SU-DHL-6 (cell line): Measurements from ENCODE around the gene MBNL1.

Experiments used
- H2AFZ ChIP-seq: fragments of 200-600 bp; sonication (generic); 2 replicates; pipeline ENCODE4 v1.6.1; 2014; ENCODE audit warnings: low read depth, mild to moderate bottlenecking, moderate library complexity, mixed read lengths, antibody characterized with exemption, low read length; ENCODE audit not compliant: severe bottlenecking
- H3F3A ChIP-seq: fragments of 200-600 bp; shearing (Covaris generic); 2 replicates; pipeline ENCODE4 v1.6.0; 2016; ENCODE audit warnings: antibody characterized with exemption, mild to moderate bottlenecking; ENCODE audit not compliant: insufficient read depth
- H3K27ac ChIP-seq: fragments of 200-600 bp; sonication (generic); 2 replicates; pipeline ENCODE4 v1.5.1; 2016; ENCODE audit warnings: low read depth, mild to moderate bottlenecking, low read length, moderate library complexity, mixed read lengths
- H3K27me3 ChIP-seq: fragments of 200-600 bp; sonication (generic), shearing (Covaris generic); 2 replicates; pipeline ENCODE4 v1.6.0; 2014; ENCODE audit warnings: mild to moderate bottlenecking, low read length
- H3K36me3 ChIP-seq: fragments of 200-600 bp; sonication (generic); 2 replicates; pipeline ENCODE4 v1.6.1; 2014; ENCODE audit warnings: mild to moderate bottlenecking, low read length, mixed read lengths
- H3K4me2 ChIP-seq: fragments of 300-600, 200-600 bp; shearing (Covaris generic), sonication (generic); 2 replicates; pipeline ENCODE4 v1.6.0; 2014; ENCODE audit warnings: low read length, low read depth, mild to moderate bottlenecking; ENCODE audit not compliant: poor library complexity, severe bottlenecking
- H3K4me3 ChIP-seq: fragments of 200-600 bp; sonication (generic); 2 replicates; pipeline ENCODE4 v1.5.1; 2014; ENCODE audit warnings: antibody characterized with exemption, low read length, mild to moderate bottlenecking, mixed read lengths; ENCODE audit not compliant: insufficient read depth, poor library complexity, severe bottlenecking
- H3K79me2 ChIP-seq: fragments of 200-600 bp; sonication (generic); 2 replicates; pipeline ENCODE4 v1.6.1; 2014; ENCODE audit warnings: mild to moderate bottlenecking, low read length, moderate library complexity; ENCODE audit not compliant: insufficient read depth
- H3K9ac ChIP-seq: fragments of 200-600 bp; sonication (generic); 2 replicates; pipeline ENCODE4 v1.7.0; 2014; ENCODE audit warnings: mild to moderate bottlenecking, low read length
- H3K9me2 ChIP-seq: fragments of 200-600 bp; sonication (generic); replicated peaks from 2 replicates; pipeline ENCODE4 v1.6.1; 2014; ENCODE audit warnings: low read length; ENCODE audit not compliant: insufficient read depth
- H3K9me3 ChIP-seq: fragments of 200-600 bp; sonication (generic); 2 replicates; pipeline ENCODE4 v1.6.1; 2014; ENCODE audit warnings: low read length, mixed read lengths; ENCODE audit not compliant: insufficient read depth
- H4K20me1 ChIP-seq: fragments of 200-600 bp; sonication (generic); 2 replicates; pipeline ENCODE4 v1.6.1; 2014; ENCODE audit warnings: low read depth, mild to moderate bottlenecking, antibody characterized with exemption, low read length, moderate library complexity, mixed read lengths
- EZH2phosphoT487 ChIP-seq: fragments of 200-600 bp; sonication (generic), shearing (Covaris generic); conservative IDR thresholded peaks from 2 replicates; pipeline ENCODE4 v1.6.1; 2018; ENCODE audit warnings: mild to moderate bottlenecking, antibody characterized with exemption, low read length, moderate library complexity, mixed read lengths
- TF ChIP-seq, protein P1 (sequence below): fragments of 200-600 bp; sonication (generic); IDR thresholded peaks from one replicate; pipeline ENCODE4 v1.5.1; 2017; ENCODE audit warnings: antibody characterized with exemption, mild to moderate bottlenecking, low read length, moderate library complexity; ENCODE audit not compliant: insufficient read depth, poor library complexity, severe bottlenecking

MBNL1 gene

DNA sequence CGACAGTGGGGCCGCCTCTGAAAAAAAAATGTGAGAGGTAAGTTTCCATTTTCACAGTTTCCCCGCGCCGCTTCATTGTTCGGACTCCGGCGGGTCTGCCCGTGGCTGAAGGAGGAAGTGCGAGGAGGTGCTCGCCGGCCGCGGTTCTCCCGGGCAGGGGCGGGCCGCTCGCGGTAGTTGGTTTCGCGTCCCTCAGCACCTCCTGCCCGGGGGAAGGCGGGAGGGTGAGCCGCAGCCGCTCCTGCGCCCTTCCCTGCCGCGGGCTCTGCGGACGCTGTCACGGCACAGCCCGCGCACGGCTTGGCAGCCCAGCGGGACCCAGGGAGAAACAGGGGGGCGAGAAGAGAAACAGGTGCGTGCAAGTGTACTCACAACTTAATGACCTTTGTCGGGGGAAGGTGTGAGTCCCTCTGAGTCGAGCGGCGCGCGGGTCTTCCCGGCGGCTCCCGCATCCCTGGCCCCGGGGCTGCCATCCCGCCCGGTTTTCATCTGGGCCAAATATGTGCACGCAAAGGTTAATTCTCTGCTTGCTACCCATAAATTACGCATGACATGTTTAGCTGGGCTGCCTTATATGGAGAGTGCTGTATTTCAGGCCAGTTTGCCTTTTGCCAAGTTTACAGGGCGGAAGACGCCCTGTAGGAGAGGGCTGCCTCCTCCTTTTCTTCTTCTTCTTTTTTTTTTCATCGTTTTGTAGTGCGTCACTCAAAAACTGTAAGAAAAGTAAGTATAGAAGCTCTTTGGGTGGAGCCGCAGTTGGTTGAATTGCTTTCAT, 514 bp downstream of the MBNL1 start:
- no peaks in the 10 kb centered on the region for H3K9me2 ChIP-seq
- TF ChIP-seq, protein P1, sequence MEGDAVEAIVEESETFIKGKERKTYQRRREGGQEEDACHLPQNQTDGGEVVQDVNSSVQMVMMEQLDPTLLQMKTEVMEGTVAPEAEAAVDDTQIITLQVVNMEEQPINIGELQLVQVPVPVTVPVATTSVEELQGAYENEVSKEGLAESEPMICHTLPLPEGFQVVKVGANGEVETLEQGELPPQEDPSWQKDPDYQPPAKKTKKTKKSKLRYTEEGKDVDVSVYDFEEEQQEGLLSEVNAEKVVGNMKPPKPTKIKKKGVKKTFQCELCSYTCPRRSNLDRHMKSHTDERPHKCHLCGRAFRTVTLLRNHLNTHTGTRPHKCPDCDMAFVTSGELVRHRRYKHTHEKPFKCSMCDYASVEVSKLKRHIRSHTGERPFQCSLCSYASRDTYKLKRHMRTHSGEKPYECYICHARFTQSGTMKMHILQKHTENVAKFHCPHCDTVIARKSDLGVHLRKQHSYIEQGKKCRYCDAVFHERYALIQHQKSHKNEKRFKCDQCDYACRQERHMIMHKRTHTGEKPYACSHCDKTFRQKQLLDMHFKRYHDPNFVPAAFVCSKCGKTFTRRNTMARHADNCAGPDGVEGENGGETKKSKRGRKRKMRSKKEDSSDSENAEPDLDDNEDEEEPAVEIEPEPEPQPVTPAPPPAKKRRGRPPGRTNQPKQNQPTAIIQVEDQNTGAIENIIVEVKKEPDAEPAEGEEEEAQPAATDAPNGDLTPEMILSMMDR: no peak
- no peak for TF ChIP-seq EZH2phosphoT487
- H3K27me3 ChIP-seq: no peaks in the 10 kb centered on the region
- H2AFZ ChIP-seq: peak overlapping the region; percentile 42
- peak overlapping the region; percentile 81 for H3K9ac ChIP-seq
- H3K4me2 ChIP-seq: peak overlapping the region; percentile 91
- peaks cover 41% of the 10 kb centered on the region for H4K20me1 ChIP-seq
- H3K79me2 ChIP-seq: peaks cover 59% of the 10 kb centered on the region
- no peaks in the 10 kb centered on the region for H3K9me3 ChIP-seq
- peak overlapping the region; percentile 95 for H3K27ac ChIP-seq
- H3K36me3 ChIP-seq: peaks cover 8% of the 10 kb centered on the region
- H3K4me3 ChIP-seq: peak overlapping the region; percentile 68
- peaks cover 10% of the 10 kb centered on the region; the same call in 1 of the 2 replicates for H3F3A ChIP-seq

DNA sequence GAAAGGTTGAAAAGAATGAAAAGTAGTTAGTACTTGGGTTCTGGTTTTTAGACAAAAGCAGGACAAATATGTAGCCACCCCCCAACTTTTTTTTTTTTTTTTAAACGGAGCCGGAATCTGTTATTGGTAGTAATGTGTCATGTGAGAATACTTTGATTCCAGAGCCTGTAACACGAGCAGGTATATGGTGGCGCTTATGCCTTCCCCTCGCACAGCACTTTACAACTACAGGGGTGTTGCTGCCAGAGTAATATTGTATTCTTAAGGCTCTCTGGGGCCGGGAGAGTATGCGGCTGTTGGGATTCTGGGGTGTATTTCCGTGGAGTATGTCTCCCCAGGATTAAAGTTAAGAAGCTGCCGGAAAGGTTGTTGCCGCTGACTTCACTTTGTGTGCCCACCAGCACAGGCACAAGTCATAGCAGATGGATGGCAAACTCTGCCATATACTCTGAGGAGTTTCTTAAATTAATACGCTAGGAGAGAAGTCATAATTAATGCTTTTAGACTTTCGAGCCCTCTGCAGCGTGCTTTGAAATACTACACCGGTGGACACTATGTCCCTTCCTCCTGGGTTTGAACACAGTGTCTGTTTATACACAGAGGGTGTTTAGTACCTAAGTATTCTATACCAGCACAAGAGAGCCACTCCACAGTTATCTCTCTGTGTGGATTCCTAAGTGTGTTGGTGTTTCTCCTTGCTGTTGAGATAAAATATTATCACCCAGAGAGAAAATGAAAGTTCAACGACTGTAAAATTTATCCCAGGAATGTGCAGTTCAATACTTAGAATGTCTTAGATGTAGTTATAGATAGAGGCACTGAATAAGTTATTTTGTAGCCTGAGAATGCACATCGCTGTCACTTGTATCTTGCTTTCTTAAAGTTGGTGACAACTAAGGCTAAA, 1.4 kb downstream of the MBNL1 start:
- Histone ChIP-seq H3K36me3 (peaks cover 8% of the 10 kb centered on the region), H3K79me2 (peaks cover 67% of the 10 kb centered on the region), H3F3A (peaks cover 13% of the 10 kb centered on the region; the same call in 1 of the 2 replicates), H4K20me1 (peaks cover 50% of the 10 kb centered on the region), H3K9me3 (no peaks in the 10 kb centered on the region), H3K4me3 (peak overlapping the region; percentile 68), H3K4me2 (peak overlapping the region; percentile 91), H2AFZ (no peak overlapping the region), H3K9ac (peak overlapping the region; percentile 81), H3K9me2 (no peaks in the 10 kb centered on the region), H3K27me3 (no peaks in the 10 kb centered on the region), H3K27ac (peak overlapping the region; percentile 95)
- TF ChIP-seq EZH2phosphoT487: no peak
- TF ChIP-seq, protein P1: no peak

DNA sequence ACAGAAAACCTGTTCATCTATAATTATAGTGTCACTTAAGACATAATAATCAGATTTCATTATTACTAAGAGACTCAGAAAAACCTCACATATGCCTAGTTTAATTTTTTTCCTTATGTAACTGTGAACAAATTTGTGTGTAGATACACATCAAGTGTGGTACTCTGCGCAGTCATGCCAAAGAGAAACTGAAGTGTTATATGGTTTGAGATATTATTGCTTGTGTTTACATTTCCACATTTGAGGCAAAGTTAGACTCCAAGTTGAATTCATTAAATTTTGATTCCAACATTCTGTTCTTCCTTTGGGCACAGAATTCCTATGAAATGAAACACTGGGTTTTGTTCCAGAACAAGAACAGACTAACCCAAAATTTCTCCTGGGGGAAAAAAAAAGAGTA, 2.2 kb downstream of the MBNL1 start:
- peak overlapping the region; percentile 91 for H3K4me2 ChIP-seq
- peak overlapping the region; percentile 95; the same call in 1 of the 2 replicates for H3K27ac ChIP-seq
- no peak for TF ChIP-seq EZH2phosphoT487
- TF ChIP-seq, protein P1: no peak
- H4K20me1 ChIP-seq: peaks cover 54% of the 10 kb centered on the region
- H3K9me2 ChIP-seq: no peaks in the 10 kb centered on the region
- peaks cover 14% of the 10 kb centered on the region for H3F3A ChIP-seq
- no peaks in the 10 kb centered on the region for H3K27me3 ChIP-seq
- H3K36me3 ChIP-seq: peaks cover 8% of the 10 kb centered on the region
- no peaks in the 10 kb centered on the region for H3K9me3 ChIP-seq
- peak overlapping the region; percentile 81 for H3K9ac ChIP-seq
- peak overlapping the region; percentile 68 for H3K4me3 ChIP-seq
- H3K79me2 ChIP-seq: peaks cover 76% of the 10 kb centered on the region
- H2AFZ ChIP-seq: no peak overlapping the region
